Measurements from ENCODE around the gene IRF5.
"Not testable (repeated sequence)": the region's sequence is repeated elsewhere in the genome, so short reads cannot be mapped to it uniquely, and the experiment has no call there.

The IRF5 gene

DNA sequence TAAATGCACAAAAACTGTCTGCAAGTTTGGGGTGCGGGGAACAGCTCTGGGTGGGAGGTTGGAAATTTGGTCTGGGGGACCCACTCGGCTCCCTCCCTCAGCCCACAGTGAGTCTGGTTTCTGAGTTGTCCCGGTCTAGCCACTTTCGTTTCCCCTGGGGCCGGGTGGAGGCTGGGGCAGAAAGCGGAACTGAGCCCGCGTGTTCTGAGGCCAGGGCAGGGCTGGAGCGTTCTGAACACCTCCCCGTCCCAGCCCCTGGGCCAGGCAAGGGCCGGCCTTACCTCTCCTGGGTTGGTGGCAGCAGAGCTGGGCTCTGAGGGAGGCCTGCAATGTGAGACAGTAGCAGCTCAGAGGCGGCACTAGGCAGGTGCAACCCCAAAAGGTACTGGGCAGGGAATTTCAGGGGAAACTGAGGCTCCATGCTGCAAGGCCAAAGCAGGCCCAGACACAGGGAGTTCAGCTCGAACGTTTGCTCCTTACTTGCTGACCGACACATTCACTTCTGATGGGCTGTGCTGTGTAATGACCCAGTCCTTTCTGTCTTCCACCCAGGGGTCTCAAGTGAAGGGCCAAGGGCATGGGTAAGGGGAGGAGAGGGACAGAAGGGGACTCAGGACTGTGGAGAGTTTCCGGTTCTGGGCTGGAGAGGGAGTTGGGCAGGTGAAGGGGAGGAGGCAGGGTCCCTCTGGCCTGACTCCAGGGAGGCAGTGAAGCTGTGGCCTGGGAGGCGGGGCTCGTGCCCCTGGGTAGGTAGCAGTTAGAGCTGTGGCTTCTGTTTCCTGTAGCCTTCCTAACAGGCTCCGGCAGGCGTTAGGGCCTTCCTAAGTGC lies 3.0 kb downstream of the IRF5 start:
- no peak for DNase-seq (ENCODE audit: low read depth)

DNA sequence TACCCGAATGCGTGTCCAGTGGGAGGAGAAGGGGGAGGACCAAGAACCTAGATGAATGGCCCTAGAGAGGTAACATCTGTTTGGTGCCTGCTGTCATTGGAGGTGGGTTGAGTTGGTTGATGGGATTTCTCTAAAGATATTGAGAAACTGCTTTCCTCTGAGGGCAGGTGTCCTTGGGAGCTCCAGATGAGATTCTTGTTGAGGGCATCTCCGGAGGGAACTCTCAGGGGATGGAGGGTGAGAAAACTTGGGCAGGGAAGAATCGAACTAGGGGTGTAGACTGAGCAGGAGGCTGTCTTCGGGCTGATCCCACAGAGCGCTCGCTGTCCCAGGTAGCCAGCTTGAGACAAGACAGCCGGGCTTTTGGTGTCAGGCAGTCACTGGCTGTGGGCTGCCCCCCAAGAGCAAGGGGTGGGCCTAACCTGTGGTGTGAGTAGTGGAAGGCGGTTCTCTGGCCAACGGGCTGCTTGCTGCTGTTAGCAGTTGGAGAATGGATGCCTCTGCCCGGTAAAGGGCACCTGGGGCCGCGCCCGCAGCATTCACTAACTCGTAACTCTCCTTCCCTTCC lies 3.7 kb downstream of the IRF5 start:
- DNase-seq (ENCODE audit: low read depth): no peak

DNA sequence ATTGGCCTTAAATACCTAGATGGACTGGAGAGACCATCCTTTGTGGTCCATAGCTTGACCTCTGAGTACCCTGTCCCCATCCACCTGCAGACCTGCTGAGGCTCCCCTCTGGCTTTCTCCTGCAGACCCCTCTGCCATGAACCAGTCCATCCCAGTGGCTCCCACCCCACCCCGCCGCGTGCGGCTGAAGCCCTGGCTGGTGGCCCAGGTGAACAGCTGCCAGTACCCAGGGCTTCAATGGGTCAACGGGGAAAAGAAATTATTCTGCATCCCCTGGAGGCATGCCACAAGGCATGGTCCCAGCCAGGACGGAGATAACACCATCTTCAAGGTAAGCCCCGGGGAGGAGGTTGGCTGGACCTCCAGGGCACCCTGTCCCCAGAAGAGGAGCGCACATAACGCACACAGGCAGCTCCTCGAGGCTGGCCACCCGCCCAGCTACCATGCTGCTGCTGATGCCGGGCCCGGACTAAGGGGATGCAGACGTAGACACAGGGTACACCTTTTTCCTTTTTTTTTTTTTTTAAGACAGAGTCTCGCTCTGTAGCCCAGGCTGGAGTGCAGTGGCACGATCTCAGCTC lies 4.3 kb downstream of the IRF5 start:
- no peak for DNase-seq (ENCODE audit: low read depth)

DNA sequence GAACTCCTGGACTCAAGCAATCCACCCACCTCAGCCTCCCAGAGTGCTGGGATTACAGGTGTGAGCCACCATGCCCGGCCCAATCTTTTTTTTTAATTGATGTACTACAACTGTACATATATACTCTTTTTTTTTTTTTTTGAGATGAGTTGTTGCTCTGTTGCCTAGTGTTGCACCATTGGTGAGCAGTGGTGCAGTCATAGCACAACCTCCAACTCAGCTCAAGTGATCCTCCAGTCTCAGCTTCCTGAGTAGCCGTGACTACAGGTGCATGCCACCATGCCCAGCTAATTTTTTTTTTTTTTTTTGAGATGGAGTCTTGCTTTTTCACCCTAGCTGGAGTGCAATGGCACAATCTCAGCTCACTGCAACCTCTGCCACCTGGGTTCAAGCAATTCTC lies 5.5 kb downstream of the IRF5 start:
- not testable (repeated sequence) for DNase-seq (ENCODE audit: low read depth)

- no peak for DNase-seq (ENCODE audit: low read depth)
These were observed 6.9 kb downstream of the IRF5 start for GRCh38 chr7:128944487-128945236.

DNA sequence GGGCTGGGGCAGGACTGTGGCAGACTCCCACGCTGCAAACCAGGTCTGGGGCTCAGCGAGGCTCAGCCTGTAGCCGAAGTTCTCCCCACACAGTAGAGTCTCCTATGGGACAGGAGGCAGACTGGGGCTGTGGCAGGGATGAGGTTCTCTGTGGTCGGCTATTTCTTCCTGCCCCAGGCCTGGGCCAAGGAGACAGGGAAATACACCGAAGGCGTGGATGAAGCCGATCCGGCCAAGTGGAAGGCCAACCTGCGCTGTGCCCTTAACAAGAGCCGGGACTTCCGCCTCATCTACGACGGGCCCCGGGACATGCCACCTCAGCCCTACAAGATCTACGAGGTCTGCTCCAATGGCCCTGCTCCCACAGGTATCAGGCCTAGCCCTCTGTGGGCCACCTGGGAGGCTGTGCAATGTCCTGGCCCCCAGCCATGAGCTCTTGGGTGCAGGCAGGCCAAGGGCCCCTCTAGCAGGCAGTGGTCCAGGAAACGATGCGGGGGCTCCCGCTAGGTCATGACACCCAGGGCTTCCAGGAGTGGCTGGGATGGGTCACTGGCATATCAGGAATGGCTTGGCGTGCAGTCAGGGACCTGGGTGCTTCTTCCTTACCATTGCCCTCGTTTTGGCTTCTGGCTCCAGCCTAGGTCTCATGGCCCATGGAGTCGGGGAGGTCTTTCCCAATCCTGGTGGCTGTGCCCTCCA lies 8.1 kb downstream of the IRF5 start:
- DNase-seq (ENCODE audit: low read depth): no peak

GRCh38 chr7:128946936-128947830 lies 9.5 kb downstream of the IRF5 start:
- no peak for DNase-seq (ENCODE audit: low read depth)

DNA sequence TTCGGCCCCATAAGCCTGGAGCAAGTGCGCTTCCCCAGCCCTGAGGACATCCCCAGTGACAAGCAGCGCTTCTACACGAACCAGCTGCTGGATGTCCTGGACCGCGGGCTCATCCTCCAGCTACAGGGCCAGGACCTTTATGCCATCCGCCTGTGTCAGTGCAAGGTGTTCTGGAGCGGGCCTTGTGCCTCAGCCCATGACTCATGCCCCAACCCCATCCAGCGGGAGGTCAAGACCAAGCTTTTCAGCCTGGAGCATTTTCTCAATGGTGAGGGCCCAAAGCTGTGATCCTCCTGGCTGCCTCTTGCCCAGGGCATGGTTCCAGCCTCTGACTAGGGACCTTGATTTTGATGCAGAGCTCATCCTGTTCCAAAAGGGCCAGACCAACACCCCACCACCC lies 10.1 kb downstream of the IRF5 start:
- no peak for DNase-seq (ENCODE audit: low read depth)

DNA sequence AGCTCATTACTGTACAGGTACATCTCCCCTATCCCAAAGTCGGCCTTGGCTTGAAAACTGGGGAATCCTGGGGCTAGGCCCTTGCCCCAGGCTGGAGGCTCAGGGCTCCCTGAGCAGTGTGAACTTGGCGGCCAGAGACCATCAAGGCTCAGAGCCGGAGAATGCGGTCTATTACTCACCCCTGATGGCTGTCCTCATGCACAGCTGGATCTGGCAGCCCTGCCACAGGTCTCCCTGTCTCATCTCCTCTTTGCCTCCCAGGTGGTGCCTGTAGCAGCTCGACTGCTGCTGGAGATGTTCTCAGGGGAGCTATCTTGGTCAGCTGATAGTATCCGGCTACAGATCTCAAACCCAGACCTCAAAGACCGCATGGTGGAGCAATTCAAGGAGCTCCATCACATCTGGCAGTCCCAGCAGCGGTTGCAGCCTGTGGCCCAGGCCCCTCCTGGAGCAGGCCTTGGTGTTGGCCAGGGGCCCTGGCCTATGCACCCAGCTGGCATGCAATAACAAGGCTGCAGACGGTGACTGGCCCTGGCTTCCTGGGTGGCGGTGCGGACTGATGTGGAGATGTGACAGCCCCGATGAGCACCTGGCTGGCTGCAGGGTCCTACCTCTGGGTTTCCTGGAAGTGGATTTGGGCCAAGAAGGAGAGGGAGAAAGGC lies 10.7 kb downstream of the IRF5 start:
- no peak for DNase-seq (ENCODE audit: low read depth)

GRCh38 chr7:128948976-128949760 lies 11.4 kb downstream of the IRF5 start:
- no peak for DNase-seq (ENCODE audit: low read depth)

DNA sequence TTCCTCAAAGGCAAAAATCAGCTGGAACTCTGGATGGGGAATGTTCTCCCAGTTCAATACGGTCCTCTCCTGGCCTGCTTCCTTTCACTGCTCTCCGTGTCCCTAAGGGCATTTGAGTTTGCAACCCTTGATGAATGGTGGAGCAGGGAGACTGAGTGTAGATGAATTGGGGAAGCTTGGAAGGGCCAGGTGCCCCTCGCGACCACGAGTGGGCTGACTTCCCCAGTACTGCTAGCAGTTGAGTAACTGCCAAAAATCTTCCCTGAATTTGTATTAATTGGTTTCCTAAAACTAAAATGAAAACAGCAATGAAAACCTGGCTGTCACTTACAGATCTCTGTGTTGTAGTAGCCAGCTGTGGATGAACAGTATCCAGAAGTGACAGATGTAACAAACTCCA lies 13.6 kb downstream of the IRF5 start:
- DNase-seq (ENCODE audit: low read depth): no peak

DNA sequence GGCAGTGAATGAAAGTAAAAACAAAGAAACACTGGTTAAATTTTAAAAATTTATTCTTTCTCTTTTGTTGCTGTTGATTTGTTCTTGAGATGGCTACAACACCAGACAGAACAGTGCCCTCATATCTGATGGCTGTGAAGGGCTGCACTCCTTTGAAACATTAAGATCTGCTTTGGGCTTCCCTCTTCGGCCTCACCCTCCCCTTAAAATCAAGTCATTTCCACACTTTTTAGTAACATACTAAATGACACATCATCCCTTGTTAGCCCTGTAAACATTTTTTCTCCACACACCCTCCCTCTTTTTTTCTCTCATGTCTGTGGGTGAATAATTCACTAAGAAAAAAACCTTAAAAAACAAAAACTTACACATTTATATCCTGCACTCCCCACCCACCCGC lies 16.4 kb downstream of the IRF5 start:
- no peak for DNase-seq (ENCODE audit: low read depth)

DNA sequence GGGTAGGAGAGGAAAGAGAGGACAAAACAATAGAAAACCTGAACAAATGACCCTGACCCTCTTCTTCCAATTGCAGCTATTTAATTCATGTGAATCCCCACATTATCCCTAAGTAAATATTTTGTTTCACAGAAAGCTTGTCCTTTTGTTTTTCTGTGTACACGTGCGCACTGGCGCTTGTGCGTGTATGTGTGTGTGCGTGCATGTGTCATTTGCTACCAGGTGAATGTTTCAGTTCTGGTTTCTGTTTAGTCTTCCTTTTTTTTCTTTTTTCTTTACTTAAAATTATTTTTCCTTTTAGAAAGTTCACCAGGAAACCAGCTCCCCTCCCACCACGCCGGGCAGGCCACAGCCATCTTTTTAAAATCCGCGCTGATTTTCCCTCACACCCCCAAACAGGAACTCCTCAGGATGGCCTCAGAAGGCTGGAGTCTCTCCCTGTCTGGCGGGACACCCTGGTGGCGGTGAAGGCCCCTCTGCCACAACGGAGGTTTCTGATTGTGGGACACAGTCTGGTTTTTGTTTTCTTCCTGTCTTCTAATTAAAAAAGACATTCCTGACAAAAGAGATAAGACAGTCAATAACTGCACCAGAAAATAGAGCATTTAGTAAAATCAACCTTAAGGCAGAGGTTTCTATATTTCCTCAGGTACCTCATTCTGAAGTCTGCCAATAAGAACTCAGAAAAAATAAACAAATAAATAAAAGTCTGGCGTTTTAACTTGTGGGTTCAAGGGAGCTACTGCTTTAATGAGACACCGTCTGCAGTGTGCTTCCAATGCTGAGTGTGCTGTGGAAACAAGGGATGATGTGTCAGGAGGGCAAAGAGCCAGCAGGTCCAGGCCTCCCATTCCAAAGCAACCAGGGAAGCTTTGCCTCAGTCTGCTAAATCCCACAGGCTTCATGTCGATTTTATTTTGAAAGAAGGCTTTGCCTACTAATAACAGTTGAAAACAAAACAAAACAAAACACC lies 17.4 kb downstream of the IRF5 start:
- DNase-seq (ENCODE audit: low read depth): no peak

DNA sequence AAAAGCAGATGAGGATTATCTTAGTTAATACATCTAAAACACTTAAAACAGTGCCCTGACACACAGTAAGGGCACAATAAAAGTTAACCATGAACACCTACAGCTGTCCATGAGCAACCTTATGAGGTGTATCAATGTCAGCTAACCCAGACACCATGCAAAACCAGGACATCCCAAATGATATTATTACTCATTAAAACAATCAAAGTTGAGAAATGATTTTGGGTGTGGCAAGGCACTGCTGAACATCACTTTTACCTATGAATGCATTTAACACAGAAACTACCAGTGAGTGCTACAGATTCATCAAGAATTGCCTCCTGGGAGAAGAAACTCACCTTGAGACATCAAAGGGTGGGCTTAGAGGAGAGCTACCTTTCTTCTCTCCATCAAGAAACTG lies 18.3 kb downstream of the IRF5 start:
- DNase-seq (ENCODE audit: low read depth): no peak

DNA sequence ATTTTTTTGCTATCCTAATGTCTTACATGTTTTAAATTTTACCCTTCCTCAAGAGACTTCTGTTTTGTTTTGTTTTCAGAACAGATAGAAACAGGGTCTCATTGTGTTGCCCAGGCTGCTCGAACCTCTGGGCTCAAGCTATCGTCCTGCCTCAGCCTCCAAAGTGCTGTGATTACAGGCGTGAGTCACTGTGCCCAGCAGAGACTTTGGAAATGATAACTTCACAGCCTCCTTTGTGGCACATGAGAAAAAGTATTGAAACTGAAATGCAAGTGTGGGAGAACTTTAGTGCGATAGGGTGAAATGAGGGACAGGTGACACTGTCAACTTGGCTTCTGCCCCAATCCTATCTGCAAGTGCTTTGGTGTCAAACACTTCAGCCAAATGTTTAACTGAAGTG lies 21.6 kb downstream of the IRF5 start:
- DNase-seq (ENCODE audit: low read depth): no peak

- DNase-seq (ENCODE audit: low read depth): no peak
These were observed 23.4 kb downstream of the IRF5 start for GRCh38 chr7:128961030-128961659.

DNA sequence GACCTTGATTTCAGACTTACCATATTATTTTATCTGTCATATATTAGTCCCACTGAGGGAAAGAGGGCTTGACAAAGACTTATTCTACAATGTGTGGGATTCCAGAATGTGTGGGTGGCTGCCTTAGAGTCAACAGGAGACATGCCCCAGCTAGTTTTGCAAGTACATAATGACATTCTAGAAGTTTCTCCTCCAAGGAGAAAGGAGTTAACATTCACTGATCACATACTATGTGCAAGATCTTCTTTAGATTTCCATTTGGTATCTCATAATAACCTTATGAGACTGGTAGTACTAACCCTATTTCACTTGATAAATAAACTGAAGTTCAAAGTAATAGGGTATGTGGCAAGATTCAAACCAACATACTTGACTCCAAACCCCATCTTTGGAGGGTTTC lies 25.2 kb downstream of the IRF5 start:
- DNase-seq (ENCODE audit: low read depth): no peak

DNA sequence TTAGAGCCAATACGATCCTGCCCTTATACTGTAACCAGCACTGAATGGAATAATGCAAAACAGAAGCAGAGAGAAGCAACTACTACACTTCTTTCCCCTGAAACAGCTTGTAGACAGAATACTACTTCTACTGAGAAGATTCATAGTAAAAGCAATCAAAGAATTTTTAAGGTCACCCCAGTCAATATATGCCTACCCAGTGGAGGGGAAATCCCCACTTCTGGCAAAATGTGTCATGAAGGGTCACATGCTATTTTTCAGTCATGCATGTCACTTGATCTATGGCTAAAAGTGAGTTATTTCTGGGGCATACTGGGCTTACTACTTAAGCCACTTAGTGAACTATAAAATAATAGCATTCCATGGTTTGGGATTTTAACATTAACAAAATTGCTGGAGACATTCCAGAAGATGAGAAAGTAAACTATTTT lies 25.6 kb downstream of the IRF5 start:
- DNase-seq (ENCODE audit: low read depth): peak; percentile 46
